SK-N-SH treated with all-trans-retinoic acid at 6 μM for 48 hours (cell line): ENCODE measurements around the gene TWIST1.
A peak's percentile ranks its signal among the peaks of the same experiment; 100 is the strongest.

Experiments
- ARNTL ChIP-seq: fragments of 450-650 bp; formaldehyde crosslinking; IDR thresholded peaks from 2 replicates; pipeline ENCODE4 v1.5.0; 2020; ENCODE audit warnings: low read depth, mild to moderate bottlenecking, moderate library complexity, borderline replicate concordance
- CREB5 ChIP-seq: fragments of 250-450 bp; sonication (Bioruptor Pico); IDR thresholded peaks from 2 replicates; pipeline ENCODE4 v1.5.1; 2020; ENCODE audit warnings: low read depth, mild to moderate bottlenecking, moderate library complexity
- GLIS3 ChIP-seq: fragments of 250-450 bp; sonication (Bioruptor Pico); IDR thresholded peaks from 2 replicates; pipeline ENCODE4 v1.5.0; 2020; ENCODE audit warnings: mild to moderate bottlenecking, moderate library complexity
- ISL1 ChIP-seq: fragments of 250-450 bp; sonication (Bioruptor Pico); IDR thresholded peaks from 2 replicates; pipeline ENCODE4 v2.1.2; 2022; ENCODE audit warnings: mild to moderate bottlenecking, moderate library complexity
- PATZ1 ChIP-seq: fragments of 250-450 bp; sonication (Bioruptor Pico); IDR thresholded peaks from 2 replicates; pipeline ENCODE4 v1.8.0; 2020; ENCODE audit warnings: mild to moderate bottlenecking, moderate library complexity, borderline replicate concordance
- POU6F1 ChIP-seq: fragments of 250-450 bp; sonication (Bioruptor Pico); IDR thresholded peaks from 2 replicates; pipeline ENCODE4 v1.8.0; 2021; ENCODE audit warnings: low read depth, mild to moderate bottlenecking, moderate library complexity, borderline replicate concordance
- PPARA ChIP-seq: fragments of 250-450 bp; sonication (Bioruptor Pico); IDR thresholded peaks from 2 replicates; pipeline ENCODE4 v1.5.0; 2020; ENCODE audit warnings: mild to moderate bottlenecking, borderline replicate concordance
- RARB ChIP-seq: fragments of 250-450 bp; sonication (Bioruptor Pico); IDR thresholded peaks from 2 replicates; pipeline ENCODE4 v1.8.0; 2021; ENCODE audit warnings: mild to moderate bottlenecking, moderate library complexity
- TCF4 ChIP-seq: fragments of 250-450 bp; sonication (Bioruptor Pico); IDR thresholded peaks from 2 replicates; pipeline ENCODE4 v1.8.0; 2021; ENCODE audit warnings: mild to moderate bottlenecking, moderate library complexity, borderline replicate concordance
- ZFP3 ChIP-seq: fragments of 250-450 bp; sonication (Bioruptor Pico); IDR thresholded peaks from 2 replicates; pipeline ENCODE4 v1.5.0; 2020; ENCODE audit warnings: mild to moderate bottlenecking, moderate library complexity
- ZFP30 ChIP-seq: fragments of 450-650 bp; formaldehyde crosslinking; IDR thresholded peaks from 2 replicates; pipeline ENCODE4 v1.5.0; 2022; ENCODE audit warnings: mild to moderate bottlenecking, moderate library complexity
- ZNF70 ChIP-seq: fragments of 450-650 bp; formaldehyde crosslinking; IDR thresholded peaks from 2 replicates; pipeline ENCODE4 v1.5.0; 2020; ENCODE audit warnings: mild to moderate bottlenecking, moderate library complexity
- ZNF8 ChIP-seq: fragments of 450-650 bp; formaldehyde crosslinking; IDR thresholded peaks from 2 replicates; pipeline ENCODE4 v1.5.0; 2020; ENCODE audit warnings: mild to moderate bottlenecking, moderate library complexity

- no peak for TF ChIP-seq ARNTL (CRISPR knock-in tag)
- no peak for TF ChIP-seq ZNF70 (CRISPR knock-in tag)
- TF ChIP-seq PPARA = no peak
- TF ChIP-seq TCF4 (CRISPR knock-in tag) = 0 out of 2 replicates have a peak, but pooled peaks have one; percentile 31
- TF ChIP-seq GLIS3 (CRISPR knock-in tag) = no peak
- no peak for TF ChIP-seq ZFP30 (CRISPR knock-in tag)
- no peak for TF ChIP-seq RARB (CRISPR knock-in tag)
- TF ChIP-seq POU6F1 (CRISPR knock-in tag) = no peak
- TF ChIP-seq ZNF8 (CRISPR knock-in tag) = no peak
- no peak for TF ChIP-seq PATZ1 (CRISPR knock-in tag)
- TF ChIP-seq CREB5 (CRISPR knock-in tag) = no peak
- no peak for TF ChIP-seq ISL1 (CRISPR knock-in tag)
- TF ChIP-seq ZFP3 (CRISPR knock-in tag) = no peak
These were observed 4.6 kb upstream of the TWIST1 start for GRCh38 chr7:19121977-19122588.
